Measurements from ENCODE around the gene RAB25.
"Not testable (repeated sequence)": the region's sequence is repeated elsewhere in the genome, so short reads cannot be mapped to it uniquely, and the experiment has no call there.

Gene RAB25

GRCh38 chr1:156055281-156056048, 5.5 kb upstream of the RAB25 start:
- no peak for DNase-seq

- no peak for DNase-seq
These were observed 4.6 kb upstream of the RAB25 start for GRCh38 chr1:156056326-156056849.

- no peak for DNase-seq
These were observed 1.2 kb downstream of the RAB25 start for GRCh38 chr1:156062189-156062588.

- DNase-seq = no peak
These were observed 3.0 kb downstream of the RAB25 start for GRCh38 chr1:156063997-156064285.

- DNase-seq = no peak
These were observed 3.7 kb downstream of the RAB25 start for GRCh38 chr1:156064615-156065014.

- DNase-seq = no peak
These were observed 4.3 kb downstream of the RAB25 start for GRCh38 chr1:156065212-156065611.

GRCh38 chr1:156065871-156066270, 4.9 kb downstream of the RAB25 start:
- DNase-seq = no peak

GRCh38 chr1:156067262-156067661, 6.3 kb downstream of the RAB25 start:
- DNase-seq = no peak

GRCh38 chr1:156069490-156070455, 8.8 kb downstream of the RAB25 start:
- no peak for DNase-seq

- DNase-seq = no peak
These were observed 9.6 kb downstream of the RAB25 start for GRCh38 chr1:156070548-156070947.

GRCh38 chr1:156071332-156071816, 10.4 kb downstream of the RAB25 start:
- DNase-seq = not testable (repeated sequence)

- DNase-seq = no peak
These were observed 11.3 kb downstream of the RAB25 start for GRCh38 chr1:156072251-156072650.

- no peak for DNase-seq
These were observed 12.2 kb downstream of the RAB25 start for GRCh38 chr1:156073110-156073687.

GRCh38 chr1:156073740-156074139, 12.8 kb downstream of the RAB25 start:
- DNase-seq = no peak

GRCh38 chr1:156074661-156075060, 13.7 kb downstream of the RAB25 start:
- no peak for DNase-seq

GRCh38 chr1:156075162-156075561, 14.2 kb downstream of the RAB25 start:
- no peak for DNase-seq

GRCh38 chr1:156075775-156076204, 14.8 kb downstream of the RAB25 start:
- DNase-seq = no peak

- no peak for DNase-seq
These were observed 15.9 kb downstream of the RAB25 start for GRCh38 chr1:156076609-156077429.

- DNase-seq = no peak
These were observed 16.4 kb downstream of the RAB25 start for GRCh38 chr1:156077430-156077760.

GRCh38 chr1:156078728-156079127, 17.8 kb downstream of the RAB25 start:
- no peak for DNase-seq

- no peak for DNase-seq
These were observed 18.8 kb downstream of the RAB25 start for GRCh38 chr1:156079762-156080161.

- DNase-seq = no peak
These were observed 19.4 kb downstream of the RAB25 start for GRCh38 chr1:156080241-156080862.

Measured in CD4-positive, alpha-beta T cell treated with Interleukin-10 for 1 hour (primary cell).